DOHH2 (cell line): ENCODE results near the gene RBFOX2.

Experiments used
- H3F3A ChIP-seq: fragments of 200-600 bp; sonication (generic), shearing (Covaris generic); 2 replicates; pipeline ENCODE4 v1.6.0; 2016; ENCODE audit warnings: antibody characterized with exemption, mild to moderate bottlenecking; ENCODE audit not compliant: control insufficient read depth, insufficient read depth
- H3K27ac ChIP-seq: fragments of 200-600 bp; sonication (generic); 2 replicates; pipeline ENCODE4 v1.5.1; 2014; ENCODE audit warnings: low read depth, mild to moderate bottlenecking, low read length, moderate library complexity
- H3K27me3 ChIP-seq: fragments of 200-600 bp; sonication (generic); 2 replicates; pipeline ENCODE4 v1.6.1; 2014; ENCODE audit warnings: mild to moderate bottlenecking, low read length, mixed read lengths; ENCODE audit not compliant: control insufficient read depth
- H3K36me3 ChIP-seq: fragments of 200-600 bp; sonication (generic); 2 replicates; pipeline ENCODE4 v1.6.1; 2014; ENCODE audit warnings: mild to moderate bottlenecking, low read length, moderate library complexity, mixed read lengths; ENCODE audit not compliant: control insufficient read depth
- H3K4me1 ChIP-seq: fragments of 200-600 bp; sonication (generic); 2 replicates; pipeline ENCODE4 v1.6.1; 2014; ENCODE audit warnings: mild to moderate bottlenecking, low read length, mixed read lengths; ENCODE audit not compliant: control insufficient read depth
- H3K4me2 ChIP-seq: fragments of 200-600 bp; sonication (generic); 2 replicates; pipeline ENCODE4 v1.6.0; 2014; ENCODE audit warnings: mild to moderate bottlenecking, low read length, moderate library complexity
- H3K4me3 ChIP-seq: fragments of 200-600 bp; sonication (generic); 2 replicates; pipeline ENCODE4 v1.5.1; 2014; ENCODE audit warnings: mild to moderate bottlenecking, low read length, mixed read lengths
- H3K79me2 ChIP-seq: fragments of 200-600 bp; sonication (generic); 2 replicates; pipeline ENCODE4 v1.6.1; 2014; ENCODE audit warnings: mild to moderate bottlenecking, low read length, mixed read lengths; ENCODE audit not compliant: control insufficient read depth
- H3K9me2 ChIP-seq: fragments of 200-600 bp; sonication (generic); replicated peaks from 2 replicates; pipeline ENCODE4 v1.6.1; 2014; ENCODE audit warnings: mild to moderate bottlenecking, low read length, mixed read lengths; ENCODE audit not compliant: control insufficient read depth
- H3K9me3 ChIP-seq: fragments of 200-600 bp; sonication (generic); 2 replicates; pipeline ENCODE4 v1.6.1; 2014; ENCODE audit warnings: antibody characterized with exemption, low read length, mixed read lengths; ENCODE audit not compliant: control insufficient read depth, insufficient read depth
- H4K20me1 ChIP-seq: fragments of 200-600 bp; sonication (generic); 2 replicates; pipeline ENCODE4 v1.6.0; 2014; ENCODE audit warnings: low read depth, mild to moderate bottlenecking, antibody characterized with exemption, low read length, moderate library complexity; ENCODE audit not compliant: control insufficient read depth, insufficient read depth
- CTCF ChIP-seq: fragments of 200-600 bp; sonication (generic); IDR thresholded peaks from one replicate; pipeline ENCODE4 v1.5.1; 2014; ENCODE audit warnings: antibody characterized with exemption, mild to moderate bottlenecking, low read depth, low read length; ENCODE audit not compliant: poor library complexity, severe bottlenecking
- EZH2phosphoT487 ChIP-seq: fragments of 200-600 bp; sonication (generic); IDR thresholded peaks from 2 replicates; pipeline ENCODE4 v1.6.1; 2017; ENCODE audit warnings: borderline replicate concordance, mild to moderate bottlenecking, antibody characterized with exemption, low read length, moderate library complexity, mixed read lengths

RBFOX2 gene

GRCh38 chr22:35785181-35785923 is 243.3 kb downstream of the RBFOX2 start:
- Histone ChIP-seq H3K27ac (no peak overlapping the region), H4K20me1 (no peaks in the 10 kb centered on the region), H3K9me2 (no peaks in the 10 kb centered on the region), H3K4me1 (peaks cover 53% of the 10 kb centered on the region), H3K36me3 (peaks cover 26% of the 10 kb centered on the region), H3K9me3 (no peaks in the 10 kb centered on the region), H3F3A (no peaks in the 10 kb centered on the region), H3K27me3 (no peaks in the 10 kb centered on the region), H3K4me3 (no peak overlapping the region), H3K4me2 (peak overlapping the region; percentile 1; the same call in 1 of the 2 replicates), H3K79me2 (peaks cover 17% of the 10 kb centered on the region)
- TF ChIP-seq CTCF (no peak), EZH2phosphoT487 (no peak)

- Histone ChIP-seq H3K27me3 (no peaks in the 10 kb centered on the region), H4K20me1 (no peaks in the 10 kb centered on the region), H3K36me3 (peaks cover 22% of the 10 kb centered on the region), H3F3A (no peaks in the 10 kb centered on the region), H3K79me2 (peaks cover 17% of the 10 kb centered on the region), H3K4me3 (no peak overlapping the region), H3K9me3 (no peaks in the 10 kb centered on the region), H3K27ac (no peak overlapping the region), H3K4me1 (peaks cover 53% of the 10 kb centered on the region), H3K4me2 (no peak overlapping the region), H3K9me2 (no peaks in the 10 kb centered on the region)
- no peak for TF ChIP-seq EZH2phosphoT487
- TF ChIP-seq CTCF = no peak
These were observed 244.0 kb downstream of the RBFOX2 start for GRCh38 chr22:35784633-35785032.

- Histone ChIP-seq H3K9me2 (no peaks in the 10 kb centered on the region), H3K4me3 (no peak overlapping the region), H3K79me2 (peaks cover 17% of the 10 kb centered on the region), H3K27ac (no peak overlapping the region), H4K20me1 (no peaks in the 10 kb centered on the region), H3K4me1 (peaks cover 53% of the 10 kb centered on the region), H3F3A (0 out of 2 replicates have a peak, but pooled peaks cover 3% of the 10 kb centered on the region), H3K36me3 (peaks cover 25% of the 10 kb centered on the region), H3K9me3 (no peaks in the 10 kb centered on the region), H3K27me3 (no peaks in the 10 kb centered on the region), H3K4me2 (no peak overlapping the region)
- TF ChIP-seq CTCF (no peak), EZH2phosphoT487 (no peak)
These were observed 244.5 kb downstream of the RBFOX2 start for GRCh38 chr22:35783943-35784614.
